Effector memory CD8-positive, alpha-beta T cell (primary cell): ENCODE measurements around the gene ABHD6.
A peak's percentile ranks its signal among the peaks of the same experiment; 100 is the strongest.
"Not testable (repeated sequence)": the region's sequence is repeated elsewhere in the genome, so short reads cannot be mapped to it uniquely, and the experiment has no call there.

Source experiments
- ATAC-seq: fragments of 150-1000 bp; cut with Tn5 transposase; replicated peaks from 2 replicates; pipeline ENCODE4 v1.10.0; 2021; ENCODE audit warnings: mild to moderate bottlenecking, moderate library complexity
- DNase-seq, 3 experiments: peaks; one replicate each; pipeline ENCODE4 v3.0.0; 2021
- H3K27ac Mint-ChIP-seq, 2 donors: one replicate each; pipeline ENCODE4 v1.8.0; 2022; ENCODE audit warnings: mild to moderate bottlenecking in 2 of 2, mixed read lengths in 2 of 2, moderate library complexity in 2 of 2
- H3K27me3 Mint-ChIP-seq, 2 donors: one replicate each; pipeline ENCODE4 v1.8.0; 2022; ENCODE audit warnings: mixed read lengths in 2 of 2
- H3K36me3 Mint-ChIP-seq: one replicate; pipeline ENCODE4 v1.8.0; 2022; ENCODE audit warnings: mild to moderate bottlenecking, moderate library complexity, mixed read lengths; ENCODE audit not compliant: insufficient read depth
- H3K4me1 Mint-ChIP-seq, 2 donors: one replicate each; pipeline ENCODE4 v1.8.0; 2022; ENCODE audit warnings: low read depth in 2 of 2, mixed read lengths in 2 of 2
- H3K4me3 Mint-ChIP-seq, 2 donors: one replicate each; pipeline ENCODE4 v1.8.0; 2022; ENCODE audit warnings: mild to moderate bottlenecking in 2 of 2, mixed read lengths in 2 of 2, moderate library complexity in 2 of 2
- H3K9me3 Mint-ChIP-seq, 2 donors: one replicate each; pipeline ENCODE4 v1.8.0; 2022; ENCODE audit warnings: mixed read lengths in 2 of 2

ABHD6 gene

GRCh38 chr3:58329922-58330413 is 92.4 kb downstream of the ABHD6 start:
- DNase-seq: no peak
- Mint-ChIP-seq H3K4me3 (no peak overlapping the region), H3K4me1 (peaks cover 15 to 22% of the 10 kb centered on the region in 2 donors), H3K9me3 (no peaks in the 10 kb centered on the region), H3K27ac (no peak overlapping the region), H3K27me3 (no peaks in the 10 kb centered on the region), H3K36me3 (peaks cover 7% of the 10 kb centered on the region)
- no peak for ATAC-seq

- H3K27me3 Mint-ChIP-seq: no peaks in the 10 kb centered on the region
- H3K4me3 Mint-ChIP-seq: peak overlapping the region; percentile 80 to 94
- H3K9me3 Mint-ChIP-seq: no peaks in the 10 kb centered on the region
- peaks cover 7% of the 10 kb centered on the region for H3K36me3 Mint-ChIP-seq
- no peak for ATAC-seq
- peaks cover 29 to 32% of the 10 kb centered on the region in 2 donors for H3K4me1 Mint-ChIP-seq
- H3K27ac Mint-ChIP-seq: peak overlapping the region in 1 of 2 donors; percentile 49
- DNase-seq: no peak
Measured at GRCh38 chr3:58331593-58332152, 94.1 kb downstream of the ABHD6 start.

- peaks cover 29 to 32% of the 10 kb centered on the region in 2 donors for H3K4me1 Mint-ChIP-seq
- H3K4me3 Mint-ChIP-seq: peak within 1 kb of the TSS; percentile 94 to 98
- DNase-seq (peak; percentile 68 to 81 (median 77)), ATAC-seq (peak; percentile 95)
- no peaks in the 10 kb centered on the region for H3K9me3 Mint-ChIP-seq
- H3K27ac Mint-ChIP-seq: peak within 1 kb of the TSS; percentile 87 to 90
- no peaks in the 10 kb centered on the region for H3K27me3 Mint-ChIP-seq
- peaks cover 4% of the 10 kb centered on the region for H3K36me3 Mint-ChIP-seq
Measured at GRCh38 chr3:58332575-58333188, 95.1 kb downstream of the ABHD6 start, which contains the start of gene PXK. PXK (plus strand) TSS chr3:58332892; CDS start chr3:58332989, 97 bp downstream.

- peaks cover 29 to 32% of the 10 kb centered on the region in 2 donors for H3K4me1 Mint-ChIP-seq
- peaks cover 3% of the 10 kb centered on the region for H3K36me3 Mint-ChIP-seq
- no peaks in the 10 kb centered on the region for H3K27me3 Mint-ChIP-seq
- peak overlapping the region; percentile 87 to 90 for H3K27ac Mint-ChIP-seq
- H3K9me3 Mint-ChIP-seq: no peaks in the 10 kb centered on the region
- H3K4me3 Mint-ChIP-seq: peak overlapping the region; percentile 94 to 98
- DNase-seq (no peak), ATAC-seq (peak; percentile 21)
Measured at GRCh38 chr3:58333206-58334012, 95.8 kb downstream of the ABHD6 start.

- H3K27me3 Mint-ChIP-seq: no peaks in the 10 kb centered on the region
- H3K27ac Mint-ChIP-seq: peak overlapping the region; percentile 87 to 90
- H3K4me1 Mint-ChIP-seq: peaks cover 29 to 32% of the 10 kb centered on the region in 2 donors
Measured at GRCh38 chr3:58334013-58334321, 96.4 kb downstream of the ABHD6 start.

GRCh38 chr3:58334506-58334884 is 96.9 kb downstream of the ABHD6 start:
- DNase-seq: no peak
- Mint-ChIP-seq H3K9me3 (no peaks in the 10 kb centered on the region), H3K27me3 (no peaks in the 10 kb centered on the region), H3K4me1 (peaks cover 29 to 32% of the 10 kb centered on the region in 2 donors), H3K4me3 (peak overlapping the region; percentile 94 to 98), H3K27ac (peak overlapping the region in 1 of 2 donors; percentile 47), H3K36me3 (peaks cover 7% of the 10 kb centered on the region)
- ATAC-seq: no peak

More at GRCh38 chr3:58334013-58334321, 96.4 kb downstream of the ABHD6 start:
- DNase-seq: no peak
- H3K9me3 Mint-ChIP-seq: no peaks in the 10 kb centered on the region
- peaks cover 7% of the 10 kb centered on the region for H3K36me3 Mint-ChIP-seq
- H3K4me3 Mint-ChIP-seq: peak overlapping the region; percentile 94 to 98
- no peak for ATAC-seq

GRCh38 chr3:58335652-58335947 is 98.0 kb downstream of the ABHD6 start:
- Mint-ChIP-seq H3K4me1 (peaks cover 29 to 32% of the 10 kb centered on the region in 2 donors), H3K27me3 (no peaks in the 10 kb centered on the region), H3K27ac (peak overlapping the region in 1 of 2 donors; percentile 47), H3K4me3 (no peak overlapping the region), H3K9me3 (no peaks in the 10 kb centered on the region), H3K36me3 (peaks cover 7% of the 10 kb centered on the region)
- ATAC-seq (no peak), DNase-seq (no peak)

GRCh38 chr3:58336135-58336882 is 98.7 kb downstream of the ABHD6 start:
- no peaks in the 10 kb centered on the region for H3K27me3 Mint-ChIP-seq
- H3K27ac Mint-ChIP-seq: no peak overlapping the region
- DNase-seq: no peak
- peaks cover 10% of the 10 kb centered on the region for H3K36me3 Mint-ChIP-seq
- H3K9me3 Mint-ChIP-seq: no peaks in the 10 kb centered on the region
- no peak overlapping the region for H3K4me3 Mint-ChIP-seq
- peaks cover 29 to 32% of the 10 kb centered on the region in 2 donors for H3K4me1 Mint-ChIP-seq
- ATAC-seq: no peak

GRCh38 chr3:58337190-58337589 is 99.6 kb downstream of the ABHD6 start:
- Mint-ChIP-seq H3K9me3 (no peaks in the 10 kb centered on the region), H3K27me3 (no peaks in the 10 kb centered on the region), H3K4me1 (peaks cover 26 to 29% of the 10 kb centered on the region in 2 donors), H3K36me3 (peaks cover 10% of the 10 kb centered on the region), H3K4me3 (no peak overlapping the region), H3K27ac (no peak overlapping the region)
- DNase-seq (no peak), ATAC-seq (no peak)

- ATAC-seq, H3K27ac Mint-ChIP-seq, H3K27me3 Mint-ChIP-seq, H3K9me3 Mint-ChIP-seq, DNase-seq, H3K36me3 Mint-ChIP-seq, H3K4me3 Mint-ChIP-seq: not testable (repeated sequence)
- peaks cover 14 to 24% of the 10 kb centered on the region in 2 donors for H3K4me1 Mint-ChIP-seq
Measured at GRCh38 chr3:58339146-58339545, 101.6 kb downstream of the ABHD6 start.

- Mint-ChIP-seq H3K27me3 (no peaks in the 10 kb centered on the region), H3K4me3 (no peak overlapping the region), H3K4me1 (peaks cover 8 to 17% of the 10 kb centered on the region in 2 donors), H3K27ac (no peak overlapping the region), H3K36me3 (peaks cover 7% of the 10 kb centered on the region), H3K9me3 (no peaks in the 10 kb centered on the region)
- DNase-seq (no peak), ATAC-seq (no peak)
Measured at GRCh38 chr3:58340594-58341244, 103.1 kb downstream of the ABHD6 start.

- Mint-ChIP-seq H3K4me1 (peaks cover 9 to 16% of the 10 kb centered on the region in 2 donors), H3K36me3 (peaks cover 7% of the 10 kb centered on the region), H3K27me3 (no peaks in the 10 kb centered on the region), H3K27ac (no peak overlapping the region), H3K9me3 (no peaks in the 10 kb centered on the region), H3K4me3 (no peak overlapping the region)
- ATAC-seq (no peak), DNase-seq (no peak)
Measured at GRCh38 chr3:58341376-58341775, 103.8 kb downstream of the ABHD6 start.

- peaks cover 8 to 20% of the 10 kb centered on the region in 2 donors for H3K4me1 Mint-ChIP-seq
Measured at GRCh38 chr3:58342676-58343075, 105.1 kb downstream of the ABHD6 start.

More at GRCh38 chr3:58342676-58343075, 105.1 kb downstream of the ABHD6 start:
- no peak for DNase-seq
- no peak for ATAC-seq
- Mint-ChIP-seq H3K36me3 (peaks cover 7% of the 10 kb centered on the region), H3K27me3 (no peaks in the 10 kb centered on the region), H3K27ac (no peak overlapping the region), H3K9me3 (no peaks in the 10 kb centered on the region), H3K4me3 (no peak overlapping the region)
